CD4-positive, alpha-beta T cell treated with Interleukin-6 at 100 ng/mL for 8 hours (primary cell): ENCODE data around the gene ISM1.

Experiments used
- DNase-seq: peaks from one replicate; pipeline ENCODE4 v3.0.0-alpha.2; 2020; ENCODE audit warnings: mixed read lengths, low spot score

ISM1 gene

DNA sequence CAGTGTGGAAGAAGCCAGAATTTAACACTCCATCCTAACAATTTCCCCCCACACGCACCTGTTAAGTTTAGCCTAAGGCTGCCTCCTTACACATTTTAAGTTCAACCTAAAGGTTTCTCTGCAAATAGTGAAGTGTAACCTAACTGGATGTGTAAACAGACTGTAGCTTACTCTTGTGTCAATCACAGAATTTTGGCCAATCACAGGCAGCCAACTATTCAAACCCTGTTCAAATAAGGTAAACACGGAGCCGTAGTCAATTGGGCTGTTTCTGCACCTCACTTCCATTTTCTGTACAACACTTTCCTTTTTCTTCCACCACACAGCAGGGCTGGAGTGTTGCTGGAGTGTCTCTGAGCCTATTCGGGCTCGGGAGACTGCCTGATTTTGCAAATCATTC, 92.1 kb downstream of the ISM1 start:
- DNase-seq, result no peak

DNA sequence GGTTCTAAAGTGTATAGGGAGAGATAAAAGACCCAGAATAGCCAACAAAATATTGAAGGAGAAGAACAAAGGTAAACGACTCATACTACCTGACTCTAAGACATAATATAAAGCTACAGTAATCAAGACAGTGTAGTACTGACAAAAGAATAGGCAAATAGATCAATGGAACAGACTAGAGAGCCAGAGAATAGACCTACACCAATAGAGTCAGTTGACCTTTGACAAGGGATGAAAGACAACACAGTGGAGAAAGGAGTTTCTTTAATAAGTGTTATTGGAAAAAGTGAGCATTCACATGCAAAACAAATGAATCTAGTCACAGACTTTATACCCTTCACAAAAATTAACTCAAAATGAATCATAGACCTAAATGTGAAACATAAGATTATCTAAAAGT, 96.4 kb downstream of the ISM1 start:
- no peak for DNase-seq

GRCh38 chr20:13318871-13319521, 97.9 kb downstream of the ISM1 start:
- no peak for DNase-seq

DNA sequence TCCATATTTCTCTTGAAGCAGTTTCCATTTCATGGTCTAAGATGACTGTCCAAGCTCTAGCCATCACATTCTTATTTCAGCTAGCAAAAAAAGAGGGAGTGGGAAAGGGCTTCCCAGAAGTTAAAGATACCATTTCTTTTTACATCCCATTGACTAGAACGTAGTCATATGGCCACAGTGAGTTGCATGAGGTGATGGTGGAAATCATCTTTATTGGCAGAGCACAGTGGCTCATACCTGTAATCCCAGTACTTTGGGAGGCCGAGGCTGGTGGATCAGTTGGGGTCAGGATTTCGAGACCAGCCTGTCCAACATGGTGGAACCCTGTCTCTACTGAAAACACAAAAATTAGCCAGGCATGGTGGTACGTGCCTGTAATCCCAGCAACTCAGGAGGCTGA, 99.6 kb downstream of the ISM1 start:
- DNase-seq, result no peak

GRCh38 chr20:13321416-13321815, 100.3 kb downstream of the ISM1 start:
- no peak for DNase-seq

- no peak for DNase-seq
Measured at GRCh38 chr20:13322198-13322597, 101.1 kb downstream of the ISM1 start.

DNA sequence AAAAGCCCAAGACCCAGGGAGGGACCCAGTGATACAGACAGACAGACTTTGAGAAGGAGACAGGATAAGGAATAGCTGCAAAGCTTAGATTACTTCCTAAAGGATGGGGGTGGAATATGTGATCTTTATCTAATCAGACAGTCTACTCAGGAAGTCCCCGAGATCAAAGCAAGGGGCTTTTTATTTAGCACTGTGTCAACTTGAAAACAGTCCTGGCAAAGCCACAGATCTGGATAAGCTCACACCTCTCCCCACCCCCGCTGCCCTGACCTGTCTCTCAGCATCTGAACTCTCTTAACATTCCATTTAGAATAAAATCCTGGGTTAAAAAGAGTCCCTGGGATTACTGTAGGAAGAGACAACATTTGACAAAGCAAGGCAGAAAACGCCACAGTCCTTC, 101.5 kb downstream of the ISM1 start:
- DNase-seq, result no peak

DNA sequence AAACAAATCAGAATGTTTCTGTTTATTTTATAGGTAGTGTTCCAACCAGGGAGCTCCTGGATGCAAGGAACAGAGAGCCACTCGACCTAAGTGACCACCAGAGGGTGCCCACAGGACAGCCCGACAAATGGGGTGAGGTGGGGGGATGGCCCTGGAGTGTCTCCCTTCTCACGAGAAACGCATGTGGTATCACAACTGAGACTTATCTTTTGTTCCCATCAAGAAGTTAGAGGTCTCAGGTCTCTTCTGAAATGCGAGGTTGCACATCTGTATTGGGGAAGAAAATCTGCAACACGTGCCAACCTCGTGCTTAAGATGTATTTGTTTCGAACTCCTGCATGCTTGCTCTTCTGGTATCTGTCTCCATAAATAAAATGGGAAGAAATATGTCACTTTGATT, 104.0 kb downstream of the ISM1 start:
- no peak for DNase-seq

- DNase-seq, result no peak
Measured at GRCh38 chr20:13325796-13326340, 104.8 kb downstream of the ISM1 start.

DNA sequence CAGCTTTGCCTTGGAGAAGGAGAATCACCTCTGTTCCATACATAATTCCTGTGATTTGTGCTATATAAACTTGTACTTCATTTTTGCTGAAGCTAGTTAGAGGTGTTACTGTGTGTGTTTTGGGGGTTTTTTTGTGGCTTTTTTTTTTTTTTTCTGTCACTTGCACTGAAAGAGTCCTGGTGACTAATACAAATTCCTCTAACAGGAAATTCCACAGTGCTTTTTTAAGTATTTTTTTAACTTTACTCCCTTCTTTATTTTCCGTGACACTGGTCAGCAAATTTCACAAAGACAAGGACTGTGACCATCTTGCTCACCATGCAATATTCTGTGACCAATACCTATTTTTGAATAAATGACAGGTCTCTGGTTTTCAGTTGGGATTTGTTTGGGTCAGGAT, 110.5 kb downstream of the ISM1 start:
- no peak for DNase-seq

GRCh38 chr20:13333036-13333435, 112.0 kb downstream of the ISM1 start:
- no peak for DNase-seq

DNA sequence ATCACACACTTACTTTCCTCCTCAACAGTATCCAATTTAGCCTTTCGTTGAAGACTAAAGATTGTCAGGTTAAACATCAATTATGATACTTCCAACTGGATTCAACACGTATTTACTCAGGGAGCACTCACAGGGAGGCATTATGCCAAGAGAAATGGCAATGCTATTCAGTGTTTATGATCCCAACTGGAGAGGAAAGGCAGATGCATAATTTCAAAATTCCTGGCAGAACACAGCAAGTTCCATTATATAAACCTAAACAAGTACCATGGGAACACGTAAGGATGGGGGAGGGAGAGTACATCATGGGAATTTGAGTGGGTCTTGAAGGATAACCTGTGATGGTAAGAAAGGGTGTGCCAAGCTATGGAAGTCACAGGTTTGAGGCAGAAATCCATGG, 112.7 kb downstream of the ISM1 start:
- DNase-seq, result no peak

DNA sequence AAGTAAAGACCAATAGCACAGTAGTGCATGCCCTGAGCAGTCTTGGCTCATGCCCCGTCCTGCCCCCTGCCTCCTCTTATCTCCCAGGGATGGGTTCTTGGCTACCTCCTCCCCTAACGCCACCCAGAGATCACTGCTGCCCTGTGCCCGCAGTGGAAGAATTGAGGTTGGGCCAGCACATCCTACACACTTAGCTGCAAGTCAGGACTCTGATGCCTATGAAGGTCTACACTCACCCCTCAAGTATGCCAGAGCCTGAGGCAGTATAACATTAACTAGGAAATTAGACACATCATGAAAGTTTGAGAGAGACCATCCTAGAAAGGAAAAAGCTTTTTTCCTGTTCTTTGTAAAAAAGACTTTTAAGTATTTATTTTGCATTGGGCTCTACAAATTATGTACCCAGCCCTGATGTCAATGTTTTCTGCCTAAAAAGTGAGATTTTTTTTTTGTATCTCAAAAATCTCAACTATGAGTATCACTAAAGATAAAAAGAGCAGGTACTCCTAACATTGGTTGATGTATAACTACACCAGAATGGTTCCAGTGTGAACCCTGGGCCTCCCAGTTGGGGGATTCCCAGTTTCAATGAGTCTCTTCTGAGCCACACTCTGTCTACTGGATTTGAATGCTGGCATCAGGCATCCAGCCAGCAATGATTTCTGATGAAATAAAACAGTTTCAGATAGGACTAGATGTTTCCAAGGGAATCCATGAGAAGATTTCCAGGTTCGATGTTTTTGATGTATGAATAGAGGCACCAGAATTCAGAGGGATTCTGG, 115.4 kb downstream of the ISM1 start:
- DNase-seq, result no peak

GRCh38 chr20:13337090-13337784, 116.2 kb downstream of the ISM1 start:
- DNase-seq, result no peak

DNA sequence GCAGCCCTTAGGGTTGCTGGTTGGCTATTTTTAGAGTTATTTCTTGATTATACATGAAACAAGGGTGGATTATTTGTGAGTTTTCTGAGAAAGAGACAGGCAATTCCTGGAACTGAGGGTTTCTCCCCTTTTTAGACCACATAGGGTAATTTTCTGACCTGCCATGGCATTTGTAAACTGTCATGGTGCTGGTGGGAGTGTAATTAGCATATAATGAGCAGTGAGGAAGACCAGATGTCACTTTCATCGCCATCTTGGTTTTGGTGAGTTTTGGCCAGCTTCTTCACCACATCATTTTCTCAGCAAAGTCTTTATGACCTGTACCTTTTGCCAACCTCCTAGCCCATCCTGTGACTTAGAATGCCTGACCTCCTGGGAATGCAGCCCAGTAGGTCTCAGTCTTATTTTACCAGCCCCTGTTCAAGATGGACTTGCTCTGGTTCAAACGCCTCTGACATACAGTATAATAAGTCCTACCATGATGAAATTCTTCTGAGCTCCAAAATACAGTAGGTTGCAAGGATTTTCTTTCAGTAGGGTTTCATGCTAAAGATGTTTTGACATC, 117.1 kb downstream of the ISM1 start:
- no peak for DNase-seq

- no peak for DNase-seq
Measured at GRCh38 chr20:13338999-13339411, 117.9 kb downstream of the ISM1 start.

- DNase-seq, result no peak
Measured at GRCh38 chr20:13340088-13340487, 119.0 kb downstream of the ISM1 start.

GRCh38 chr20:13341737-13342393, 120.8 kb downstream of the ISM1 start:
- no peak for DNase-seq

- DNase-seq, result no peak
Measured at GRCh38 chr20:13342469-13343242, 121.6 kb downstream of the ISM1 start.

DNA sequence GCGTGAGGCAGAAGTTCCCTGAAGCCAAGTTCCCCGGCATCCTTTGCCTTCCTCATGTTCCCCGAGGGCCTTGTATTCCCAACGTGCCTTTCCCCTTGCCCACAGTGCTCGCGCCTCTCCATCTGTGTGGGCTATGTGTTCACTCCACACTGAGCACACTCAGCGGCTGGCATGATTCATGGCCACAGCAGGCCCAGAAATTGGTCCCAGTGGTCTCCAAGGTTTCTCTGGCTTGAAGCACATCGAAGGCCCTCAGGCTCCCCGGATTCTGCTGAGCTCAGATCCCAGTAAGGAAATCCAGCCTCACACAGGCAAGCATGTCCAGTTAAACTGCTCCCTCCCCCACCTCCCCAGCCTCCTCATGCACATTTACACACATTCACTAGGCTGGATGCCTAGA, 123.6 kb downstream of the ISM1 start:
- no peak for DNase-seq
